C4-2B (cell line): ENCODE results near the gene ISCU.
A peak's percentile ranks its signal among the peaks of the same experiment; 100 is the strongest.

ENCODE experiments used
- H3K27ac ChIP-seq: fragments of 450-650 bp; 2 replicates; pipeline ENCODE4 v1.5.1; 2017
- ZFX ChIP-seq: fragments of 450-650 bp; IDR thresholded peaks from 2 replicates; pipeline ENCODE4 v1.6.1; 2017
- TF ChIP-seq, protein P1 (sequence below): fragments of 450-650 bp; conservative IDR thresholded peaks from 2 replicates; pipeline ENCODE4 v1.5.1; 2017; ENCODE audit warnings: mild to moderate bottlenecking

The ISCU gene

DNA sequence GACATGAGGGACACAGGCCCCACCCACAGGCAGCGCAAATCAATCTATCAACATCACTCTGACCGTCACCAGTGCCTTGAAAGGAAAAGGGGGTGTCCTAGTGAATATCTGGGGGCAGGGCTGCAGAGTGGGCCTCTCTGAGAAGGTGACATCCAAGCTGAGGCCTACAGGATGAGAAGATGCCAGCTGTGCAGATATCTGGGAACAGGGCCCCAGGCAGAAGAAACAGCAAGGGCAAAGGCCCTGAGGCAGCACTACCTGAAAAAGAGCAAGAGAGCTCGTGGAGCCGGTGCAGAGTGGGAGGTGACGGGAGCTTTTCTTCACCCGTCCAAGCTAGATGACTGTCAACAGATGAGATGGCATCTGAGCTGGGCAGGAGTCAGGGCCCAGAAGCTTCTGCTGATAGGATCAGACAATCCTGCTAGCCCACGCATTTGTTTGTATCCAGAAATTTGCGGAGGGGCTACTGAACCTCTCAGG is 48.0 kb downstream of the ISCU start:
- H3K27ac ChIP-seq = no peak overlapping the region
- no peak for TF ChIP-seq ZFX
- TF ChIP-seq, protein P1, sequence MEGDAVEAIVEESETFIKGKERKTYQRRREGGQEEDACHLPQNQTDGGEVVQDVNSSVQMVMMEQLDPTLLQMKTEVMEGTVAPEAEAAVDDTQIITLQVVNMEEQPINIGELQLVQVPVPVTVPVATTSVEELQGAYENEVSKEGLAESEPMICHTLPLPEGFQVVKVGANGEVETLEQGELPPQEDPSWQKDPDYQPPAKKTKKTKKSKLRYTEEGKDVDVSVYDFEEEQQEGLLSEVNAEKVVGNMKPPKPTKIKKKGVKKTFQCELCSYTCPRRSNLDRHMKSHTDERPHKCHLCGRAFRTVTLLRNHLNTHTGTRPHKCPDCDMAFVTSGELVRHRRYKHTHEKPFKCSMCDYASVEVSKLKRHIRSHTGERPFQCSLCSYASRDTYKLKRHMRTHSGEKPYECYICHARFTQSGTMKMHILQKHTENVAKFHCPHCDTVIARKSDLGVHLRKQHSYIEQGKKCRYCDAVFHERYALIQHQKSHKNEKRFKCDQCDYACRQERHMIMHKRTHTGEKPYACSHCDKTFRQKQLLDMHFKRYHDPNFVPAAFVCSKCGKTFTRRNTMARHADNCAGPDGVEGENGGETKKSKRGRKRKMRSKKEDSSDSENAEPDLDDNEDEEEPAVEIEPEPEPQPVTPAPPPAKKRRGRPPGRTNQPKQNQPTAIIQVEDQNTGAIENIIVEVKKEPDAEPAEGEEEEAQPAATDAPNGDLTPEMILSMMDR = no peak

DNA sequence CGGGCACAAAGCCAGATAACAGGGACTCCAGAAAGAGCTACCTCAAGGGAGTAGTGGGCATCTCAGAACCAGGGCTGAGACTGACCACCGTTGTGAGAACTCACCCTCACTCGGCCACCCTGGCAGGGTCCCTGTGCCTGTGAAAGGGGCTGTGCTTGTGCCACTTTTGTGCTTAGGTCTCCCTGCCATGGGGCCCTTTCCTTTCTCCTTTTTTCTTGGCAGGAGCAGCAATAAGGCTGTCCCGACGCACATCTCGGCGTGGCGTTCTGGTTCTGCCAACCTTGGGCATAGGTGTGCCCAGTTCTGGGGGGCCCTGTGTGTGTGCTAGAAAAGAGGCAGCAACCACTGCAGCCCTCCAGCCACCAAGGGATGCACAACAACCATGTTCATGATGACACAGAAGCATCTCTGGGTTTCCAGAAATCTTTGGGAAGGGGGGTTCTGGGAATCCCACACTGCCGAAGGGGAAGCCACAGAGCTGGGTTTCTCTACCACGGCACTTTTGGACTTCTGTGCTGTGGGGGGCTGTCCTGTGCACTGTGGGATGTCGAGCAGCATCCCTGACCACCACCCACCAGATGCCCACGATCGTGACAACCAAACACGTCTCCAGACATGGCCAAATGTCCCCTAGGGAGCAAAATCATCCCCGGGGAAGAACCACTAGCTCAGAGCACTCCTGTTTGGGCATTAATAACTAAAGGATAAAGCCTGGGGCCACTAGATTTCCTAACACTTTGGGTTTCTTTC is 48.6 kb downstream of the ISCU start:
- TF ChIP-seq ZFX = no peak
- TF ChIP-seq, protein P1 = no peak
- no peak overlapping the region for H3K27ac ChIP-seq

DNA sequence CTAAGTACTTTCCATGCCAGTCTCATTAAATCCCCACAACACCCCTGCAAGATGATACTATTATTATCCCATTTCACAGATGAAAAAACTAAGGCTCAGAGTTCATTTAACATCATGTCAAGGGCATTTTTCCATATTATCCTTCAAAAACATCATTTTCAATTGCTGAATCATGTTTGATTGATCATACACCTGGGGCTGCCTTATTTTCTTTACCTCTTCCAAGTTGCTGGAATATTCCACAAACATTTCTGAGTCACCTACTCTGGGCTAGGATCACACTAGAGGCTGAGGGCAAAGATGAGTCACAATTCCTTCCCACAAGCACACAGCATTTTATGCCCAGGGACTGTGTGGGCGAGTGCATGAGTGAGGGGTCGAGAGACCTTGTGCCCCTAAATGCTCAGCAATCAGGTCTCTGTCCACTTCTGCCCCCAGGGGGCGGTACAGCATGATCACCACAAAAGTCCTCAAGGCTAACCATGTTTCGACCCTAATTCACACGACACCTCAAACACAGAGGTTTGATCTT is 49.6 kb downstream of the ISCU start:
- TF ChIP-seq, protein P1 = peak; percentile 49; the same call in 1 of the 2 replicates
- TF ChIP-seq ZFX = no peak
- no peak overlapping the region for H3K27ac ChIP-seq

DNA sequence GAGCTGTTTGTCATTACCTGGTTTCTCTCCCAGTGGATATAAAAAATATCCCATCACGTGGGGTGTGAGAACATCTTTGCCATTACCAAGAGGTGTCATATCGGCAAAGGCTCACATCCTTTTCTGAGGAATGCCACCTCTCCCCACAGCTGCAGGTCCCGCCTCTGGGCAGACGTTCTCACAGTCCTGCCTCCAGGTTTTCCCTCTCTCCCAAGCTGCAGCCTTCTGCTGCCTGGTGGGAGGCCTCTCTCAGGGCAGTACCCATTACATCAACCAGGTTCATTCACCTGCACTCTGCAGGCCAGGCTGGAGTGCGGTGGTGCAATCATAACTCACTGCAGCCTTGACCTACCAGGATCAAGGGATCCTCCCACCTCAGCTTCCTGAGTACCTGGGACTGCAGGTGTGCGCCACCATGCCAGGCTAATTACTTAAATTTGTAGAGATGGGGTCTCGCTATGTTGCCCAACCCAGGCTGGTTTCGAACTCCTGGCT is 50.4 kb downstream of the ISCU start:
- TF ChIP-seq, protein P1 = no peak
- TF ChIP-seq ZFX = no peak
- no peak overlapping the region for H3K27ac ChIP-seq

DNA sequence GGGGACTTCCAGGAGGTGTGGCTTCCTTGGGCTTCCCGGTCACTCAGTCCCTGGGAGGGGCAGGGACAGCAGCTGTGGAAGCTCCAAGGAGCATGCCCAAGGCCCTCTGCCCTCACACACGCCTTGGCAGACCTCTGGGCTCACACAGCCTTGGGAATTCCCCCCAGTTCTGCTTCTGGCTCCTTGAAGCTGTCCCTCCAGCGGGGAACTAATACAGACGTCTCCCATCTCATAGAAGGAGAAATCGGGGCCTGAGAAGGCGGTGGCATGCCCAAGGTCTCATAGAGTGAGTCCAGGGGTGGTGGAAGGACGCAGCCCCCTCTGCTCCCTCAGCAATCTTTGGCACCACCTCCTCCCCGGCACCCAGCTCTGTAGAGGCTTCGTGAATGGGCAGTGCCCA is 51.2 kb downstream of the ISCU start:
- TF ChIP-seq ZFX = no peak
- TF ChIP-seq, protein P1 = no peak
- H3K27ac ChIP-seq = no peak overlapping the region

DNA sequence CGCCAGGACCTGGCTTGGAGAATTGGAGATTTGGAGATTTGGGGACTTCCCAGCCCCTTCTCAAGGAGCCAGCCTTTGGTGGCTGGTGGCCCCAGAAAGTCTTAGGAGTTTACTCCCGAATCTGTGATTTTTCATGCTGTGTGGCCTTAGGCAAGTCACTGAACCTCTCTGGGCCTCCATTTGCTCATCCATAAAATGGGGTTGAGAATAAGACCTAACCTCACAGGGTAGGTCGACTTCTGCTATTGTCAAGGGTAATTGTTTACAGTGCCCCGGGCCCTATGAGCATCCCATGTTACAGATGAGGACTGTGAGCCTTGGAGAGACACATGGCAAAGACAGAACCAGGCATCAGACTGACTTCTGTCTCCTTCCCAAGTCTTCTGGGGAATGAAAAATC is 51.6 kb downstream of the ISCU start:
- no peak for TF ChIP-seq ZFX
- TF ChIP-seq, protein P1 = no peak
- H3K27ac ChIP-seq = no peak overlapping the region

DNA sequence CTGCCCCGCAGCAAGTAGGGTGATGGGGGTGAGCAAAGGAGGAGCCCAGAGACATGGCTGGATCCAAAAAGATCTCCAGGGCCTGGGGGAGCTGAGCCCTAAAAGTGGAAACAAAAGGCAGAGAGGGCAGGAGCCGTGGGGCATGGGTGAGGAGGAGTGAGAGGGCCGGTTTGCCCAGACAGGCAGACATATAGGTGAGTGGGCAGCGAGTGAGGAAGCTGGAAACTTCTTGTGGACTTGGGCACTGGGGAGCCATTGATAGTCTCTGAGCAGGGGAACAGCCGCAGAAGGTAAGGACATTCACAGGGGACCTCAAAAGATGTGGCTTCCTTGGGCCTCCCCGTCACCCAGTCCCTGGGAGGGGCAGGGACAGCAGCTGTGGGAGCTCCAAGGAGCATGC is 52.2 kb downstream of the ISCU start:
- no peak overlapping the region for H3K27ac ChIP-seq
- TF ChIP-seq, protein P1 = no peak
- TF ChIP-seq ZFX = no peak
